Measurements from ENCODE around the gene INPP5A.

DNA sequence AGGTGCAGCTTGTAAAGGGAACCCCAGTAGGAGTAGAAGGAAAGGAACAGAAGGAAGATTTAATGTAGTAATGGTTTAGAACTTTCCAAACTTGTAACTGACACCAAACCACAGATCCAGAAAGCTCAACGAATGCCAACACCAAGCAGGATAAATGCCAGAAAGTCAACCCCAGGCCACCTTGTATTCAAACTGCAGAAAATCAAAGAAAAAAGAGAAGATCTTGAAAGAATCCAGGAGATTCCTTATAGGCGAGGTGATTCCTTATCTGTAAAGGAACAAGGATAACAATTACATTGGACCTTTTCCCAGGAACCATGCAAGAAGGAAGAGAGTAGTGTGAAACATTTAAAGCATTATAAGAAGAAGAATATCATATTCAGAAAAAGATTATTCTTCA is 154.7 kb downstream of the INPP5A start:
- TF ChIP-seq POLR2A (IDR thresholded peaks at IDR 0.05; ENCODE audit: low read length) (no peak), GATA1 (IDR thresholded peaks at IDR 0.05; ENCODE audit: low read depth, low read length) (no peak)

Data from erythroblast (primary cell).